Epithelial cell of esophagus (primary cell): ENCODE data around the gene GRIN3A.

Experiments used
- DNase-seq: peaks from one replicate; pipeline ENCODE4 v3.0.0; 2010; ENCODE audit warnings: low read depth
- H3K4me3 ChIP-seq: 2 replicates; pipeline ENCODE4 v1.5.1; 2011; ENCODE audit warnings: mild to moderate bottlenecking, low read length, control low read depth
- CTCF ChIP-seq: IDR thresholded peaks from 2 replicates; pipeline ENCODE4 v1.5.1; 2011; ENCODE audit warnings: low read depth, mild to moderate bottlenecking, low read length, control low read depth, inconsistent platforms; ENCODE audit not compliant: insufficient read depth; ENCODE audit errors: missing control alignments

The GRIN3A gene

GRCh38 chr9:101738566-101739183 is at the start of gene GRIN3A:
TSS of gene GRIN3A (minus strand) at chr9:101738647. CDS start at chr9:101737979, 668 bp downstream.
- H3K4me3 ChIP-seq = no peak within 1 kb of the TSS
- TF ChIP-seq CTCF = no peak
- peak; percentile 4 for DNase-seq

- TF ChIP-seq CTCF = no peak
Observed at GRCh38 chr9:101787891-101788290, 49.4 kb upstream of the GRIN3A start.

GRCh38 chr9:101778332-101778731 is 39.9 kb upstream of the GRIN3A start:
- DNase-seq = no peak
- no peak for TF ChIP-seq CTCF
- H3K4me3 ChIP-seq = no peak overlapping the region

More at GRCh38 chr9:101787891-101788290, 49.4 kb upstream of the GRIN3A start:
- DNase-seq = no peak
- no peak overlapping the region for H3K4me3 ChIP-seq

- no peak for TF ChIP-seq CTCF
- H3K4me3 ChIP-seq = no peak overlapping the region
- no peak for DNase-seq
Observed at GRCh38 chr9:101764472-101764871, 26.0 kb upstream of the GRIN3A start.

- no peak for TF ChIP-seq CTCF
Observed at GRCh38 chr9:101758304-101758930, 20.0 kb upstream of the GRIN3A start.

GRCh38 chr9:101753716-101754115 is 15.3 kb upstream of the GRIN3A start:
- no peak for DNase-seq
- H3K4me3 ChIP-seq = no peak overlapping the region
- no peak for TF ChIP-seq CTCF

More at GRCh38 chr9:101758304-101758930, 20.0 kb upstream of the GRIN3A start:
- DNase-seq = no peak
- H3K4me3 ChIP-seq = no peak overlapping the region

GRCh38 chr9:101751895-101752294 is 13.4 kb upstream of the GRIN3A start:
- DNase-seq = no peak
- TF ChIP-seq CTCF = no peak
- H3K4me3 ChIP-seq = no peak overlapping the region
